ENCODE measurements around the gene HOMER1. TPM values are rescaled to one million over a fixed set of nuclear protein-coding genes. Genes with fewer than 3 reads are reported as not detected.

HOMER1 gene
- total RNA-seq, 1 donor from 2014 or later, result 41.6 TPM

DNA sequence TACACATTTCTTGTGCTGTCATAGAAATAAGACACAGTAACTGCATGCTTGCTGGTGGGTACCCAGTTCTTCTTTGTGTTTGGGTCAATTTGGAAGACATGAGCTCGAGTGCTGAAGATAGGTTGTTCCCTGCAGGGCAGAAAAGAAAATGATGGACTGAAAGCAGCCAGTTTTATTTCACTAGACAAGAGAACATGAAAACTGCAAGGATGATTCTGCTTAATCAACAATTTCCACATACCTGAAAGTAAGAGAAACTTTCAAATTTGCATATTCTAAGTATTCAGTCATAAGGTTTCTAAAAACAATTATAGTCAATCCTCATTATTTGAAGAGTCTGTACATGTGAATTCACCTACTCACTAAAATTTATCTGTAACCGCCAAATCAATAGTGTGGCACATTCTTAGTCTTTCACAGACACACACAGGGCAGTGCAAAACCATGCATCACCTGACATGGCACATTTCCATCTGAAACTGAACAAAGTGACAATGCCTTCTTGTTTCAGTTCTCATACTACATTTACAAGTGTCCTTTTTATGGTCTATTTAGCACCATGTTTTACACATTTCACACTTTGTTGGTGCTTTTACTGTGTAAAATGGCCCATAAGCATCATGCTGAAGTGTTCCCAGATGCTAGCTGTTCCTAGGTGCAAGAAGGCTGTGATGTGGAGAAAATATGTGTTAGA is 56.9 kb downstream of the HOMER1 start:
- Mint-ChIP-seq H3K36me3 (peaks cover 7% of the 10 kb centered on the region), H3K27me3 (ENCODE audit: insufficient read depth, low read depth) (no peaks in the 10 kb centered on the region), H3K27ac (no peak overlapping the region), H3K4me3 (no peak overlapping the region), H3K4me1 (no peaks in the 10 kb centered on the region), H3K9me3 (no peaks in the 10 kb centered on the region)
- Histone ChIP-seq H3K4me2 (no peak overlapping the region), H2AFZ (replicated peaks) (no peak overlapping the region), H3K4me1 (no peaks in the 10 kb centered on the region), H3K27ac (no peak overlapping the region), H3K36me3 (no peaks in the 10 kb centered on the region), H4K20me1 (ENCODE audit: low read depth) (peaks cover 9% of the 10 kb centered on the region), H3K9me3 (ENCODE audit: low read depth) (no peaks in the 10 kb centered on the region), H3K9ac (no peak overlapping the region), H3K79me2 (ENCODE audit: low read depth) (peaks cover 53% of the 10 kb centered on the region), H3K27me3 (no peaks in the 10 kb centered on the region), H3F3A (ENCODE audit: low read depth) (no peaks in the 10 kb centered on the region), H3K4me3 (no peak overlapping the region)
- TF ChIP-seq CTCF (IDR thresholded peaks at IDR 0.05) (no peak), EZH2 (IDR thresholded peaks at IDR 0.05) (no peak), EZH2phosphoT487 (IDR thresholded peaks at IDR 0.05) (no peak)
- no peak for DNase-seq (ENCODE audit: low spot score)

GRCh38 chr5:79456400-79456799 is 57.5 kb downstream of the HOMER1 start:
- Histone ChIP-seq H3K79me2 (ENCODE audit: low read depth) (peaks cover 46% of the 10 kb centered on the region), H3K4me3 (no peak overlapping the region), H3K9me3 (ENCODE audit: low read depth) (no peaks in the 10 kb centered on the region), H3K4me1 (no peaks in the 10 kb centered on the region), H2AFZ (replicated peaks) (no peak overlapping the region), H3K27ac (no peak overlapping the region), H3K27me3 (no peaks in the 10 kb centered on the region), H3K36me3 (no peaks in the 10 kb centered on the region), H3K9ac (no peak overlapping the region), H3K4me2 (no peak overlapping the region), H3F3A (ENCODE audit: low read depth) (no peaks in the 10 kb centered on the region), H4K20me1 (ENCODE audit: low read depth) (peaks cover 9% of the 10 kb centered on the region)
- TF ChIP-seq EZH2 (IDR thresholded peaks at IDR 0.05), result no peak
- TF ChIP-seq CTCF (IDR thresholded peaks at IDR 0.05), result no peak
- TF ChIP-seq EZH2phosphoT487 (IDR thresholded peaks at IDR 0.05), result no peak
- H3K4me3 Mint-ChIP-seq, result no peak overlapping the region
- H3K4me1 Mint-ChIP-seq, result no peaks in the 10 kb centered on the region
- H3K27me3 Mint-ChIP-seq (ENCODE audit: insufficient read depth, low read depth), result no peaks in the 10 kb centered on the region
- H3K9me3 Mint-ChIP-seq, result no peaks in the 10 kb centered on the region
- H3K27ac Mint-ChIP-seq, result no peak overlapping the region
- H3K36me3 Mint-ChIP-seq, result peaks cover 7% of the 10 kb centered on the region
- no peak for DNase-seq (ENCODE audit: low spot score)

- no peak overlapping the region for H3K4me3 Mint-ChIP-seq
- no peak overlapping the region for H2AFZ ChIP-seq (replicated peaks)
These were observed 59.9 kb downstream of the HOMER1 start for GRCh38 chr5:79454043-79454442.

More at GRCh38 chr5:79454043-79454442, 59.9 kb downstream of the HOMER1 start:
- no peak for DNase-seq (ENCODE audit: low spot score)
- Mint-ChIP-seq H3K9me3 (no peaks in the 10 kb centered on the region), H3K36me3 (peaks cover 7% of the 10 kb centered on the region), H3K27ac (no peak overlapping the region), H3K4me1 (no peaks in the 10 kb centered on the region), H3K27me3 (ENCODE audit: insufficient read depth, low read depth) (no peaks in the 10 kb centered on the region)
- peaks cover 3% of the 10 kb centered on the region for H3K36me3 ChIP-seq
- H3K9ac ChIP-seq, result no peak overlapping the region
- no peak overlapping the region for H3K4me3 ChIP-seq
- H3F3A ChIP-seq (ENCODE audit: low read depth), result no peaks in the 10 kb centered on the region
- H4K20me1 ChIP-seq (ENCODE audit: low read depth), result peaks cover 9% of the 10 kb centered on the region
- H3K9me3 ChIP-seq (ENCODE audit: low read depth), result no peaks in the 10 kb centered on the region
- H3K27me3 ChIP-seq, result no peaks in the 10 kb centered on the region
- H3K4me2 ChIP-seq, result no peak overlapping the region
- no peak for TF ChIP-seq CTCF (IDR thresholded peaks at IDR 0.05)
- TF ChIP-seq EZH2phosphoT487 (IDR thresholded peaks at IDR 0.05), result no peak
- TF ChIP-seq EZH2 (IDR thresholded peaks at IDR 0.05), result no peak
- H3K79me2 ChIP-seq (ENCODE audit: low read depth), result peaks cover 23% of the 10 kb centered on the region
- H3K4me1 ChIP-seq, result no peaks in the 10 kb centered on the region
- no peak overlapping the region for H3K27ac ChIP-seq
